ENCODE measurements around the gene SLC6A12.
A peak's percentile ranks its signal among the peaks of the same experiment; 100 is the strongest.

SLC6A12 gene

GRCh38 chr12:160858-161257 is 53.1 kb downstream of the SLC6A12 start:
- no peak for ATAC-seq

- ATAC-seq = no peak
Measured at GRCh38 chr12:159156-159782, 54.7 kb downstream of the SLC6A12 start.

GRCh38 chr12:157644-158043 is 56.3 kb downstream of the SLC6A12 start:
- no peak for ATAC-seq

- no peak for ATAC-seq
Measured at GRCh38 chr12:156945-157344, 57.0 kb downstream of the SLC6A12 start.

- no peak for ATAC-seq
Measured at GRCh38 chr12:155646-156045, 58.3 kb downstream of the SLC6A12 start.

GRCh38 chr12:155006-155405 is 59.0 kb downstream of the SLC6A12 start:
- no peak for ATAC-seq

- no peak for ATAC-seq
Measured at GRCh38 chr12:154058-154457, 59.9 kb downstream of the SLC6A12 start.

- peak; percentile 55 to 56 for ATAC-seq
Measured at GRCh38 chr12:153080-153746, 60.7 kb downstream of the SLC6A12 start.

- ATAC-seq = no peak
Measured at GRCh38 chr12:152440-152839, 61.5 kb downstream of the SLC6A12 start.

- no peak for ATAC-seq
Measured at GRCh38 chr12:151579-151978, 62.4 kb downstream of the SLC6A12 start.

- ATAC-seq = no peak
Measured at GRCh38 chr12:148676-149416, 65.1 kb downstream of the SLC6A12 start.

GRCh38 chr12:147242-147641 is 66.7 kb downstream of the SLC6A12 start:
- ATAC-seq = no peak

GRCh38 chr12:145369-145960 is 68.5 kb downstream of the SLC6A12 start:
- no peak for ATAC-seq

GRCh38 chr12:144650-145284 is 69.2 kb downstream of the SLC6A12 start:
- no peak for ATAC-seq

GRCh38 chr12:143964-144649 is 69.8 kb downstream of the SLC6A12 start:
- ATAC-seq = no peak

GRCh38 chr12:140162-140561 is 73.8 kb downstream of the SLC6A12 start:
- no peak for ATAC-seq

All from activated CD4-positive, CD25-positive, alpha-beta regulatory T cell treated with anti-CD3 and anti-CD28 coated beads, Interleukin-2, amount 50 U/mL, for 24 hours (primary cell).